Sigmoid colon (tissue), 3 donors: Measurements from ENCODE around the gene DHRS3.
A peak's percentile ranks its signal among the peaks of the same experiment; 100 is the strongest.

Experiments used
- POLR2A ChIP-seq, 2 donors: fragments of 450-650 bp; IDR thresholded peaks; one replicate each; pipeline ENCODE4 v1.6.1; 2016; ENCODE audit warnings: antibody characterized with exemption in 2 of 2, mild to moderate bottlenecking in 2 of 2, moderate library complexity in 2 of 2
- TF ChIP-seq, protein P1 (sequence below), 4 experiments: fragments of 450-650 bp in 3 of 4; fragments of 200-600 bp in 1 of 4; IDR thresholded peaks; one replicate each; pipeline ENCODE4 v1.5.1; 2016 to 2019; ENCODE audit warnings: antibody characterized with exemption in 4 of 4, mild to moderate bottlenecking in 3 of 4, moderate library complexity in 2 of 4

DNA sequence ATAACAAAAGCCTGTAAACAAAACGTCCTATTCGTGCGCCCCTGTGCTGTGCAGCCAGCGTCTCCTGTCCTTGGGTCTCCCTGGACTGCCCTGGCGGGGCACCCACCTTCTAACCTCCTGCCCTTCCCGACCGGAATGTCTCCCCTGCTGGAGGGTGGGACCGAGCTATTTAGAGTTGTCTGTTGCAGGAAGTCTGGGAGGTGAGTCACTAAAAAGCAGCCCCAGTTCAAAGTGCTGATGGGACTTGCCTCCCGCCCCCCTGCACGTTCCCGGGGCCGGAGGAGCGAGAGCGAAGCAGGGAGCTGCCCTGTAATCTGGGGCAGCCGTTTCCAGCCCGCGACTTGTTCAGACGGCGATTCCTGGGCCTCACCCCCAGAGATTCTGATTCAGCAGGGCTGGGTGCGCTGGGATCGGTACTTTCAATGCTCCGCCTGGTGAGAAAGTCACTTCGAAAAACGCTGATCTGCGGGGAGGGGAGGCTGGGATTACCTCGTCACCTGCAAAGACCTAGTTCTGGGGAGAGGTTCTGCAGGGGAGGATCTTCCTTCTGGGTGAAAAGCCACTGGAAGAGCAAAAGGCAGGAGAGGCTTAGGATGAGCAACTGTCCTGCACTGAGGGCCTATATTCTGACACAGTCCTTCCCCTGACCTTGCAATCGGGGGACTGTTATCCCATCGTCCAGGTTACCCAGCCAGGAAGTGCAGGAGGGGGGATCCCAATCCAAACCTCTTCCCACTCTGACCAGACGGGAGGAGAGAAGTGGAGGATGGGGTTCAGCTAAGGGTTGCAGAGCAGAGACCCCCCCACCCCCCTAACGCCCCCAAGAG lies 1.2 kb upstream of the DHRS3 start:
- TF ChIP-seq POLR2A (IDR thresholded peaks at IDR 0.05): peak in 1 of 2 donors; percentile 31
- TF ChIP-seq, protein P1, sequence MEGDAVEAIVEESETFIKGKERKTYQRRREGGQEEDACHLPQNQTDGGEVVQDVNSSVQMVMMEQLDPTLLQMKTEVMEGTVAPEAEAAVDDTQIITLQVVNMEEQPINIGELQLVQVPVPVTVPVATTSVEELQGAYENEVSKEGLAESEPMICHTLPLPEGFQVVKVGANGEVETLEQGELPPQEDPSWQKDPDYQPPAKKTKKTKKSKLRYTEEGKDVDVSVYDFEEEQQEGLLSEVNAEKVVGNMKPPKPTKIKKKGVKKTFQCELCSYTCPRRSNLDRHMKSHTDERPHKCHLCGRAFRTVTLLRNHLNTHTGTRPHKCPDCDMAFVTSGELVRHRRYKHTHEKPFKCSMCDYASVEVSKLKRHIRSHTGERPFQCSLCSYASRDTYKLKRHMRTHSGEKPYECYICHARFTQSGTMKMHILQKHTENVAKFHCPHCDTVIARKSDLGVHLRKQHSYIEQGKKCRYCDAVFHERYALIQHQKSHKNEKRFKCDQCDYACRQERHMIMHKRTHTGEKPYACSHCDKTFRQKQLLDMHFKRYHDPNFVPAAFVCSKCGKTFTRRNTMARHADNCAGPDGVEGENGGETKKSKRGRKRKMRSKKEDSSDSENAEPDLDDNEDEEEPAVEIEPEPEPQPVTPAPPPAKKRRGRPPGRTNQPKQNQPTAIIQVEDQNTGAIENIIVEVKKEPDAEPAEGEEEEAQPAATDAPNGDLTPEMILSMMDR (IDR thresholded peaks at IDR 0.05): no peak
